Stimulated activated CD4-positive, alpha-beta T cell treated with anti-CD3 and anti-CD28 coated beads, Interleukin-4, amount 100 ng/mL, for 1 hour (primary cell): ENCODE data around the gene USF2.
"Not testable (repeated sequence)": the region's sequence is repeated elsewhere in the genome, so short reads cannot be mapped to it uniquely, and the experiment has no call there.

Source experiments
- DNase-seq: peaks from one replicate; pipeline ENCODE4 v3.0.0-alpha.2; 2020

USF2 gene

DNA sequence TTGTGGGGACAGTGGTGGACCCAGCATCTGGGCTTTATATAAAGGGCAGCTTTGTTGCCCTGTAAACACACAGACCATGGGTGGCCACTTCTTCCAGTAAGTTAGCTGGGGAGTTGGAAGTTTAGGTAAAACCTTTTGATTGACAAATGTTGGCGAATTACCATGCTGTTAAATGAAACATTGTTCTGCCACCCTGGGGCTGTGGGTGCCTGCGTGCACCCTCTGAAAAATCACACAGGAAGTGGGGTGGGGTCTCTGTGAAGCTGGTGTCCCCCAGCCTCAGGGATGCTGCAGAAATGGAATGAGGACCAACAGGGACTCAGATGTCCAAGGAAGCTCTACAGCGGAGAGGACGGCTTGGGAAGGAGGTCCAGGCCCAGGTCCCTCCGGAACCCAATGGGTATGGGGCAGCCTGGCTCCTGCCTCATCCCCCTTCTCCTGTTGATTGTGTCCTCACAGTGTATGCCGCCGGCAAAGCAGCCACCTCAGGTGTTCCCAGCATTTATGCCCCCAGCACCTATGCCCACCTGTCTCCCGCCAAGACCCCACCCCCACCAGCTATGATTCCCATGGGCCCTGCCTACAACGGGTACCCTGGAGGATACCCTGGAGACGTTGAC lies 2.8 kb upstream of the USF2 start:
- no peak for DNase-seq

DNA sequence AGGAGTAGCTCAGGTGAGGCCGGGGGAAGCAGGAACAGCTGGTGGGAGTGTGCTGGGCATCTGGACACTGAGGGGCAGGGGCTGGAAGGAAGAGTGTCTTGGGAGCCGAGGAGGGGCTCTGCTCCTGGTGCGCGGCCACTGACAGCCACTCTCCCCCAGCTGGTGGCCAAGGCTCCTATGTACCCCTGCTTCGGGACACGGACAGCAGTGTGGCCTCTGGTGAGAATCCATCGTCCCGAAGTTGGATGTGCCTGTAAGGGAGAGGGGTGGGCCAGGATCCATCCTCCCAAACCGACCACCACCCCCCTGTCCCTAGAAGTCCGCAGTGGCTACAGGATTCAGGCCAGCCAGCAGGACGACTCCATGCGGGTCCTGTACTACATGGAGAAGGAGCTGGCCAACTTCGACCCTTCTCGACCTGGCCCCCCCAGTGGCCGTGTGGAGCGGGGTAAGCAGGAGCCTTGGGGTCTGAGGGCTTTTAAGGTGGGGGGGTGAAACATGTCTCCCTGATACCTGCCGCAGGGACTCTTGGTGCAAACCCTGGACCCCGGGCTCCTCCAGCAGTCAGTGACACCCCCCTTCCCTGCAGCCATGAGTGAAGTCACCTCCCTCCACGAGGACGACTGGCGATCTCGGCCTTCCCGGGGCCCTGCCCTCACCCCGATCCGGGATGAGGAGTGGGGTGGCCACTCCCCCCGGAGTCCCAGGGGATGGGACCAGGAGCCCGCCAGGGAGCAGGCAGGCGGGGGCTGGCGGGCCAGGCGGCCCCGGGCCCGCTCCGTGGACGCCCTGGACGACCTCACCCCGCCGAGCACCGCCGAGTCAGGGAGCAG lies 2.0 kb upstream of the USF2 start:
- DNase-seq, result no peak

DNA sequence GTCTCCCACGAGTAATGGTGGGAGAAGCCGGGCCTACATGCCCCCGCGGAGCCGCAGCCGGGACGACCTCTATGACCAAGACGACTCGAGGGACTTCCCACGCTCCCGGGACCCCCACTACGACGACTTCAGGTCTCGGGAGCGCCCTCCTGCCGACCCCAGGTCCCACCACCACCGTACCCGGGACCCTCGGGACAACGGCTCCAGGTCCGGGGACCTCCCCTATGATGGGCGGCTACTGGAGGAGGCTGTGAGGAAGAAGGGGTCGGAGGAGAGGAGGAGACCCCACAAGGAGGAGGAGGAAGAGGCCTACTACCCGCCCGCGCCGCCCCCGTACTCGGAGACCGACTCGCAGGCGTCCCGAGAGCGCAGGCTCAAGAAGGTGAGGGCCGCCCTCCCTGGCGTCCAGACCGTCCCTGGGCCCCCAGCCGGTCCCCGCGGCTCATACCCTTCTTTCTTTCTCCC lies 1.4 kb upstream of the USF2 start:
- peak; percentile 61 for DNase-seq

DNA sequence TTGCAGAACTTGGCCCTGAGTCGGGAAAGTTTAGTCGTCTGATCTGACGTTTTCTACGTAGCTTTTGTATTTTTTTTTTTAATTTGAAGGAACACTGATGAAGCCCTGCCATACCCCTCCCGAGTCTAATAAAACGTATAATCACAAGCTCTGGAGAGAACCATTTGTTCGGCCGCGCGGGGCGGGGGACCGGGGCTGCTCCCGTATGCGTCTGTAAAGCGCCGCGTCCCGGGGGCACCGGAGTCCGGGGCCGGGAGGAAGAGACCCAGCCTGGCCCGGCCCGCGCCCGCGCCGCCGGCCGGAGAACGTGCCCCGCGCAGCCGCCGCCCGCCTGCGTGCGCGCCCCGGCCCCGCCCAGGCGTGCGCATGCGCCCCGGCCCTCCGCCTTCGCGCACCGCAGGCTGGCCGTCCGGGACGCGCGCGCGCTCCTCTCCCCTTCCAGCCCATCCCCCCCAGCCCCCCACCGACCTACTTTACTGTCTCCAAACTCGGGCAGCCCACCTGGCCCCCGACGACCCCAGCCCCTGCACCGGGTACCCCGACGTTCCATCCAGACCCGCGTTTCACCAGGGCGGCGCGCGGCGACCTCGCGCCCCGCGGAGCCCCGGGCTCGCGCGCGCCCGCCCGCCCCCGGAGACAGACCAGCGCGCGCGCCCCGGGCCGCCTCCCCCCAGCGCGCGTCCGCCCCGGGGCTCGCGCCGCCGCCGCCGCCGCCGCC lies 785 bp upstream of the USF2 start:
- peak; percentile 74 for DNase-seq

DNA sequence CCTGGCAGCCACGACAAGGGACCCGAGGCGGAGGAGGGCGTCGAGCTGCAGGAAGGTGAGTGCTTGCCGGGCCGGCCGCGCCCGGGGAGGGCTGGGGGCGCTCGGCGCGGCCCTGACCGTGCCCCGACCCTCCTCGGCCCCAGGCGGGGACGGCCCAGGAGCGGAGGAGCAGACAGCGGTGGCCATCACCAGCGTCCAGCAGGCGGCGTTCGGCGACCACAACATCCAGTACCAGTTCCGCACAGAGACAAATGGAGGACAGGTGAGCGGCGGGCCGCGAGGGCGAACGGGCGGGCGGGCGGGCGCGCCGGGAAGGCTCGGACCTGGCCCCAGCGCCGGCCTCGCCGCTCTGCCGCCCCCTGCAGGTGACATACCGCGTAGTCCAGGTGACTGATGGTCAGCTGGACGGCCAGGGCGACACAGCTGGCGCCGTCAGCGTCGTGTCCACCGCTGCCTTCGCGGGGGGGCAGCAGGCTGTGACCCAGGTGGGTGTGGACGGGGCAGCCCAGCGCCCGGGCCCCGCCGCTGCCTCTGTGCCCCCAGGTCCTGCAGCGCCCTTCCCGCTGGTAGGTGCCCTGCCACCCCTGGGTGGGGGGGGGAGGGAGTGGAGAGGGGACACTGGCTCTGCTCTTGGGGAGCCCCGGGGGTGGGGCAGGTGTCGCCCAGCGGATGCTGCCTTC lies 816 bp downstream of the USF2 start:
- DNase-seq, result peak; percentile 79

DNA sequence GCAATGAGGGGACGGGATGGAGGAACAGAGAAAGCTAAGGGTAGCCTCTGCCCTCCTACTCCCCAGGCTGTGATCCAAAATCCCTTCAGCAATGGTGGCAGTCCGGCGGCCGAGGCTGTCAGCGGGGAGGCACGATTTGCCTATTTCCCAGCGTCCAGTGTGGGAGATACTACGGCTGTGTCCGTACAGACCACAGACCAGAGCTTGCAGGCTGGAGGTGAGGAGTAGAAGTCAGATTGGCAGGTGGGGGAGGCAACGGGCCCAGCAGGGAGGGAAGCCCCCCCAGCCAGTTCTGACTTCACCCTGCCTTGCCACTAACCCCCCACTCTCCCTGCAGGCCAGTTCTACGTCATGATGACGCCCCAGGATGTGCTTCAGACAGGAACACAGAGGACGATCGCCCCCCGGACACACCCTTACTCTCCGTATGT lies 1.6 kb downstream of the USF2 start:
- no peak for DNase-seq

DNA sequence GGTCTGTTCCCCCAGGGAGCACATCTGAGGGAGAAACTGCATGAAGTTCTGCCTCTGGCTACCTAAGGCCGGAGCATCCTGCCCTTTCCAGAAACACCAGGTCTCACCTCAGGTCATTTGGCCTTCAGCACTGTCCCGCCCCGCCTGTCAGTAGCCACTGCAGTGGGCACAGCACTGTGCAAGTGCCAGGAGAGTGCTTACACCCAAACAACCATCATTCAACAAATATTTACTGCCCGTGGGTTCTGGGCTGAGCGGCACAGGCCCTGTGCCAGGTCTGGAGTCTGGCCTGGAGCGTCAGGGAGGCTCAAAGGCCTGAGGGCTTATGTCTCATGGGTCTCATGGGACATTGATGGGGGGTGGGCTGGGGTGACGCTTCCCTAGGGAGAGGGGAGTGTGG lies 2.8 kb downstream of the USF2 start:
- no peak for DNase-seq

DNA sequence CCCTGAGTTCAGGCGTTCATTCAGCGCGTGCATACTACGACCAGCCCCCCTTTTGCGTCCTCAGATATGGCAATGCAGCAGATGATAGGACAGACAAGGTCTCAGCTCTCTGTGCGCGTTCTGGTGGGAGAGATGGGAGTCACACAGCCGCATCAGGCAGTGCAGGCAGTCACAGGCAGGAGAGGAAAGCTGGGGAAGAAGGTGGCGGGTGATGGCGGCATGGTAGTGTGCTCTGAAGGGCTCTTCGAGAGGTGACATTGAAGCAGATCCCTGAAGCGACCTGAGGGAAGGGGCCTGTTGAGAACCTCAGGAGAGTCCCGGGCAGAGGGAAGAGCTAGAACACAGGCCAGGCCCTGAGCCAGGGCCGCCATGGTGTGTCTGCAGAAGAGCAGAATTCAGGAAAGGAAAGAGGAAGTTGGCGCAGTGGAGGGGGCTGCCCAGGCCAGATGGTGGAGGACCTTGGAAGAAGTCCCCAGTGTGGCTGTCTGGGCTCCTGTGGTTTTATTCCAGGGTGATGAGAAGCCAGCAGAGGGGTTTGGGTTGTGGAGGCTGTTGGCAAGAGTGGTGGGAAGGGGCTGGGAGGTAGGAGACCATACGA lies 3.5 kb downstream of the USF2 start:
- DNase-seq, result no peak

DNA sequence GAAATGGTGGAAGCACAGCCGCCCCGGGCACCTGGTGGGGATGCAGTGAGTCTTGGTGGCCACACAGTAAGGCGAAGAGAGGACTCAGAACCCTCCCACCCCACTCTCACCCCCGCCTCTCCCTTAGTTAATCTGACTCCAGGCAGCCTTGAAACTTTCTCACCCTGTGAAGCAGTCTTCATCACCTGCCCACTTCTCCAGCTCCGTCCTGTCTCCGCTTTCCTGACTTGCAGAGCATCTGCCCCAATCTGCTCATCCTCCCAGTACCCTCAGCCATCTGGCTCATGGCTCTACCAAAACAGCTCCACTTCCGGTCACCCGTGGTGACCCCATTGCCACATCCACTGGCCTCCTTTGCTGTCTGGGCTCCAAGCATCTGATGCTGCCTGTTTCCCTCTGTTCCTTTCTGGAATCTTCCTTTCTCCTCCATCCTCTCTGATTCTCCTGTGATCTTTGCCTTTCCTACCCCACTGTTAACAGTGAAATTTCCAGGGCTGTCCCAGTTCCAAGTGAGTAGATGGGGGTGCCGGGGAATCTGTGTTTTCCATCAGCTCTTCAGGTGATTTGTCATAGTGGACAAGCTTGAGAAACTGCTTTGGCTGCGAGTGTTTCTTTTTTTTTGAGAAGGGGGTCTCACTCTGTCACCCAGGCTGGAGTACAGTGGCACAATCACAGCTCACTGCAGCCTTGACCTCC lies 4.3 kb downstream of the USF2 start:
- no peak for DNase-seq

DNA sequence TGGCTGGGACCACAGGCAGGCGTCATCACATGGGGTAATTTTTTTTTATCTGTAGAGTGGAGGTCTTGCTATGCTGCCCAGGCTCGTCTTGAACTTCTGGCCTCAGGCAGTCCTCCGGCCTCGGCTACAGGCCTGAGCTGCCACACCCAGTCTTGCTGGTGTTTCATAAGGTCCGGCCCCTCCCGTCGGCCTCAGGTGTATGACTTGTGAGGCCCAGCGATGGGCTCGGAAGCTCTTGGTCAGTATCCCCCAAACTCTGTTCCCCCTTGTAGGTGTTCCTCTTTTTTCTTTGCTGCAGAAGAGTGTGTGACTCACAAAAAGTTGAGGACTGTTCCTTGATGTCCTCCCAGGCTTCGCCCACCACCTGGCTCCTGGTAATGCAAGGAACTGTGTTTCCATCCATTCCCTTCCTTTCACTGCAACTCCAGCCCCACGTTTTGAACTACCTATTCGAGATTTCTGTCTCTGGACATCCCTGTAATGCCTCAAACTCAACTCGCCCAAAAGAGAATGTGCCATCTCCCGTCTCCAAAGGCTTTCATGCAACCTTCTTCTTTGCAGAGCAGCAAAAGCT lies 5.0 kb downstream of the USF2 start:
- no peak for DNase-seq

DNA sequence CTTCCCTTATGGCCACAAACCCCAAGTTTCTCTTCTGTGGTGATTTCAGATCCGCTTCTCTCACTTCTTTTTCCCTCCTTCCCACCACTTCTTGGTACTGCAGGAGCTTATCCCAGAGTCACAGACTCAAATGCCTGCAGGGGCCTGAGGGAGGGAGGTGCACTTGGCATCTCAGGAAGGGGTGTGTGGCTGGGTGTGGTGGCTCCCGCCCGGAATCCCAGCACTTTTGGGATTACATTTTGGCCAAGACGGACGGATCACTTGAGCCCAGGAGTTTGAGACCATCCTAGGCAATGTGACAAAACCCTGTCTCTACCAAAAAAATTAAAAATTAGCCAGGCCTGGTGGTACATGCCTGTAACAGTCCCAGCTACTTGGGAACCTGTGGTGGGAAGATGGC lies 5.6 kb downstream of the USF2 start:
- no peak for DNase-seq

DNA sequence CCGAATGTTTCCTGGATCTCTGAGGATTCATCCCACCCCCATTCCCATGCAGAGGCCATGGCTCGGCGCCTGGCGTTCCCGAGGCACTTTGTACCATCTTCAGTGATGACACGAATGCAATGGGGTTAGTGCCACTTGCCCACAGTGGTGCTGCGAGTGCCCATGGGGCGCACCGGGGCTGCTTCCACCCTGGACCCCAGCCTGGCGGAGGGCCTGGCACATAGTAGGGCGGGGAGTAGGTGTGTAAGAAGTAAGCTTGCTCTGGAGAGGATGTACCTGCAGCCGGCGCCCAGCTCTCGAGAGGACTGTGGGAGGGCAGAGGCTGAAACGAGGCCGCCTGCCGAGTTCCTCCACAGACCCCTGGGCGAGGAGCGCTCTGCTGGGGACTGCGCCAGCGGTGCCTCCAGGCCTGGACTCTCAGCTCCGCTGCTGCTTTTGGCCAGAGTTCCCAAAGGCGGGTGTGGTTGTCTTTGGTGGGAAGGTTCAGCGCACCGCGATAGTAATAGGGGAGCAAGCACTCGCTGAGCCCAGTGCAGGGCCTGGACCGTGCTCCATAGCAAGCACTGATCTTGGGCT lies 8.0 kb downstream of the USF2 start:
- no peak for DNase-seq

DNA sequence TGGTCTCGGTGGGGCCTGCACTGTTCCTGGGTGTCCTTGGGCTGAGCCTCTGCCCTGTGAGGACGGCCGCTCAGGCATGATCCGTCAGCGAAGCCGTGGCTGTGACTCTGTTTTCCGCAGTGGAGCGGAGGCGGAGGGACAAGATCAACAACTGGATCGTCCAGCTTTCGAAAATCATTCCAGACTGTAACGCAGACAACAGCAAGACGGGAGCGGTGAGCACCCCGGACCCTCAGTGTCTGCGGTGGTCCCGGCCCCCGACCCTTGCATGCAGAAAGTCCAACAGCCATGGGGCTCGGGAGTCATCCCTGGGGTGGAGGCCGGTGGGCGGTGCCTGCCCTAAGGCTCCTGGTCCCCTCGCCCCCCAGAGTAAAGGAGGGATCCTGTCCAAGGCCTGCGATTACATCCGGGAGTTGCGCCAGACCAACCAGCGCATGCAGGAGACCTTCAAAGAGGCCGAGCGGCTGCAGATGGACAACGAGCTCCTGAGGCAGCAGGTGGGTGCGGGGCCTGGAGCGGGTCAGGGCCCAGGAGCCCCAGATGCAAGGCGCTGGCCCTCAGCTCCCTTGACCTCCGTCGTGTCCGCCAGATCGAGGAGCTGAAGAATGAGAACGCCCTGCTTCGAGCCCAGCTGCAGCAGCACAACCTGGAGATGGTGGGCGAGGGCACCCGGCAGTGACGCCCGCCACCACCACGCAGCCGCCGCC lies 10.0 kb downstream of the USF2 start:
- DNase-seq, result no peak

DNA sequence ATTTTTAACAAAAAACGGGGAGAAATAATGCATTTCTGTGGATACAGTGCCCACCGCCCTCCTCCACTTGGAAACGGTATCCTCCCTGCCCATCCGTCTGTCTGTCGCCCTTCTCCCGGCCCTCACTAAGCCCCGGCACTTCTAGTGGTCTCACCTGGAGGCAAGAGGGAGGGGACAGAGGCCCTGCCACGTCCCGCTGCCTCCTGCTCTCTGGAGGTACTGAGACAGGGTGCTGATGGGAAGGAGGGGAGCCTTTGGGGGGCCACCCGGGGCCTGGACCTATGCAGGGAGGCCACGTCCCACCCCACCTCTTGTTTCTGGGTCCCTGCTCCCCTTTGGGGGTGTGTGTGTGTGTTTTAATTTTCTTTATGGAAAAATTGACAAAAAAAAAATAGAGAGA lies 10.6 kb downstream of the USF2 start:
- DNase-seq, result no peak

DNA sequence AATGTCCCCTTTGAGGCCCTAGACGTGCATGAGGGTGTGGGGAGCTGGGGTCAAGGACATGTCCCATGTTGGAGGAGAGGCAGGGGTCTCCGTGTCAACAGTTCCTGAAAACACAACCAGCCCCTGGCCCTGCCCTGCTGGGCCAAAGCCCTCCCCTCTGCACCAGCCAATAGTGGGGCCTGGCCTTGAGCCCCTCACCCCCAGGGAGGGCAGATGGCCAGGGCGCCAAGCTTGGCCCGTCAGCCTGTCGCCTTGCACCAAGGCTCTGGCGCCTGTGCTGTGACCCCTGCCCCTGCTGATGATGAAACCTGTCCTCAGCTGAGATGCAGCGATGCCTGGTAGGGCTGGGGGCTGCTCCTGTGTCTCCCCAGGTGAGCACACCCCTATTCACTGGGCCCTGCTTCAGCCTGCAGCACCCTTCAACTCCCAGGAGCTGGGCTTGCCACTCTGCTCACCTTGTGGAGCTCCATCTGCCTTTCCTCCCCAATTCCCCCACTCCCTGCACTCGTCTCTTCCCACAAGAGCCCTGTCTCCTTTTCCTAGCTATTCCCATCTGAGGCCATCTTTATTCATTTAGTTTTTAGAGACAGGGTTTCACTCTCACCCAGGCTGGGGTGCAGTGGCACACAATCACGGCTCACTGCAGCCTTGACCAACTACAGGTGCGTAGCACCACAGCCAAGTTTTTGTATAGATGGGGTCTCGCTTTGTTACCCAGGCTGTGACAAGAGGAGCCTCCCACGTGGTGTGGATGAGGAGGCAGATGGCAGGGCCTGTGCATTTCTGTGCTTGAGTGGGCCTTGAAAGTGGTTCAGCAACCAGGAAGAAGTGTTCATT lies 11.4 kb downstream of the USF2 start:
- DNase-seq, result no peak

DNA sequence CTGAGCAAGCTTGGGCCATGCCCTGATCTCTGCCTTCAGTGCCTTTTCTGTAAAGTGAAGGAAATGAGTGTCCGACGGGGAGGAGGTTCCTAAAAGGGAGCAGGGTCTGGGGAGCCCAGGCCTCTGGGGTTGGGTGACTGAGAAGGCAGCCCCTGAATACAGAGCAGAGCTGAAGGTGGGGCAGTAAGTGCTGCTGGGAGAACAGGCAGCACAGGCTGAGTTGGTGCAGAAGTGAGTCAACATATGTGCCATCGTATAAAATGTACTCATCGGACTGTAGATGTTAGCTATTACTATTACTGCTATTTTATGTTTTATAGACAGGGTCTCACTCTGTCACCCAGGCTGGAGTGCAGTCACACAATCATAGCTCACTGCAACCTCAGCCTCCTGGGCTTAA lies 12.5 kb downstream of the USF2 start:
- no peak for DNase-seq

DNA sequence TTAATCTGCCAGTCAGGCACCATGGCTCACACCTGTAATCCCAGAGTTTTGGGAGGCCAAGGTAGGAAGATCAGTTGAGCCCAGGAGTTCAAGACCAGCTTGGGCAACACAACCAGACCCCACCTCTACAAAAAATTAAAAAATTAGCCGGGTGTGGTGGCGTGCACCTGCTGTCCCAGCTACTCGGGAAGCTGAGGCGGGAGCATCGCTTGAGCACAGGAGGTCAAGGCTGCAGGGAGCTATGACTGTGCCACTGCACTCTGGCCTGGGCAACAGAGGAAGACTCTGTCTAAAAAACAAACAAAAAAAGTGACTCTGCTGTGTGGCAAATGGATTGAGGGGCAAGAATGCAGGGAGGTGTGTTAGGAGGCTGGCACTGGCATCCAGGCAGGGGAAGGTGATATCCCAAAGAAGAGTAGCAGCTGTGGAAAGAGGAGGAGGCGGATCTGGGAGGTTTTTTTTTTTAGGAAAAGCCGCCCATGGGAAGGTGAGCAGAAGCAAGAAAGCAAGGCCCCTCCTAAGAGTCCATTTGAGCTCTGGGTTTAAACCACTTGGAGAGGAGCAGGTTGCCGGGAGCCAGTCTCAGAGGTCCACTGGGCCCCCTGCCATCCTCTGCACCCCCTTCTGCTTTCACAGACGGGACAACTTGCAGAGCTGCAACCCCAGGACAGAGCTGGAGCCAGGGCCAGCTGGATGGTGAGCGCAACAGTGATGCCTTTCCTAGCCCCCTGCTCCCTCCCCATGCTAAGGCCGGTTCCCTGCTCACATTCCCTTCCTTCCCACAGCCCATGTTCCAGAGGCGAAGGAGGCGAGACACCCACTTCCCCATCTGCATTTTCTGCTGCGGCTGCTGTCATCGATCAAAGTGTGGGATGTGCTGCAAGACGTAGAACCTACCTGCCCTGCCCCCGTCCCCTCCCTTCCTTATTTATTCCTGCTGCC lies 15.7 kb downstream of the USF2 start:
- no peak for DNase-seq

DNA sequence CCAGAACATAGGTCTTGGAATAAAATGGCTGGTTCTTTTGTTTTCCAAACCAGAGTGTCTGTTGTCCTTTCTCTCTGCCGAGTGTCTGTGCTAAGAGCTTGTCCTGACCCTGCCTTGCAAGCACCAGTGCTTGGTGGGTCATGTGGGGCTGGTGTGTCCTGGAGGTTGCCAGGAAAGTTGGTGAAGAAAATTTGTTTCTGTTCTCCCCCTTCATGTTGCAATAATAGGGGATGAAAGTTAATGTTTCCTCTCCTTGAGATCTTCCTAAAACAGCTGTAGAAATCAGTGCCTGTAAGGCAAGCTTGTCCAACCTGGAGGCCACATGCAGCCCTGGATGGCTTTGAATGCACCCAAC lies 16.3 kb downstream of the USF2 start:
- DNase-seq, result no peak

DNA sequence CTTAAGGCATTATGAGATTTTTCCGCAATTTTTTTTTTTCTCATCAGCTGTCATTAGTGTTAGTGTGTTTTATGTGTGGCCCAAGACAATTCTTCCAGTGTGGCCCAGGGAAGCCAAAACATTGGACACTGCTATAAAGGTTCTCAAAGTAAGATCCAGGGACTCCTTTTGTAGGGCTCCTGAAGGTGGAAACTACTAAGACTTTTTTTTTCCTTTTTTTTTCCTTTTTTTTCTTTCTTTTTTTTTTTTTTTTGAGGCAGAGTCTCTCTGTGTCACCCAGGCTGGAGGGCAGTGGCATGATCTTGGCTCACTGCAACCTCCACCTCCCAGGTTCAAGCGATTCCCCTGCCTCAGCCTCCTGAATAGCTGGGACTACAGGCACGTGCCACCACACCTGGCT lies 16.7 kb downstream of the USF2 start:
- not testable (repeated sequence) for DNase-seq
